H1 (cell line): ENCODE results near the gene SPAM1. TPM values are rescaled to one million over a fixed set of nuclear protein-coding genes. Genes with fewer than 3 reads are reported as not detected.

ENCODE experiments used
- TBP ChIP-seq: IDR thresholded peaks from 2 replicates; pipeline ENCODE4 v1.6.1; 2011; ENCODE audit warnings: low read depth, low read length, improper control_type of control experiment
- polyA plus RNA-seq, 7 experiments: library from polyadenylated mRNA; depleted of rRNA in 3 of 7; stranded (reverse) in 5 of 7; unstranded in 2 of 7; fragments of >200 nt in 5 of 7; fragments of 200-250 nt in 2 of 7; gene quantifications; 1 replicate in 5 of 7; 2 replicates in 1 of 7; 4 replicates in 1 of 7; pipeline versions ENCODE4 v1.2.1 to v1.2.3, GENCODE V29; 2011 to 2013; ENCODE audit warnings: missing spikeins in 2 of 7, mixed read lengths in 2 of 7
- total RNA-seq: library from RNA; stranded (reverse); fragmentation: NEBNext Ultra II Directional; extraction: Animal tissue kit (Norgen Biotek cat#: 25700); gene quantifications from 2 replicates; pipeline ENCODE4 v1.2.1, GENCODE V29; 2021

Gene SPAM1
- total and polyA plus RNA-seq, 2 of the 8 experiments (the other 6 are each of a cell fraction or from before 2014, with no cell fraction given): not detected

GRCh38 chr7:123972045-123972444 is 47.0 kb downstream of the SPAM1 start (continued):
- no peak for TF ChIP-seq TBP
